ENCODE data around the gene SUPT6H.

DNA sequence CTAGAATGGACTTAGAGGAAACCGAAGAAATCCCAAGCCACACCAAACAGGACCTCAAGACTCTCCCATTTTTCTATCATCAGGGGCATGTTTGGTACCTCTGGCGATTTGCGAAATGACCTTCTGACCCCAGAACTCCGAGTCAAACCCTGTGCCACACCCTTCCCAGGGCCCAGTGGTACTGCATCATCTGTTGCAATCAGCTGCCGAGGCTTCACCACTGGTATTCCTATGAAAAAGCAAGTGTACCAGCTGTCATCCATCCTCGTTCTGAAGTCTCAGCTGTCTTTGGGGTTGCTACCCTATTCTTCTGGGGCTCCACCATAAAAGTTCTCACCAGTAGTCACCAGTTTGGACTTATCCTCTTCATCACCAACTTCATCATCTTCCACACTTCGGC lies 45.7 kb upstream of the SUPT6H start:
- TF ChIP-seq CTCF (tag by site-specific recombination; IDR thresholded peaks at IDR 0.05), result no peak
- no peak for TF ChIP-seq ZNF555 (tag by site-specific recombination; conservative IDR thresholded peaks at IDR 0.05)
- TF ChIP-seq KLF8 (tag by site-specific recombination; IDR thresholded peaks at IDR 0.05), result no peak
- TF ChIP-seq ZNF112 (tag by site-specific recombination; IDR thresholded peaks at IDR 0.05), result no peak
- TF ChIP-seq ZBTB21 (tag by site-specific recombination; IDR thresholded peaks at IDR 0.05), result no peak
- no peak for TF ChIP-seq ZNF768 (tag by site-specific recombination; IDR thresholded peaks at IDR 0.05)
- TF ChIP-seq TCF7L2 (IDR thresholded peaks at IDR 0.05; ENCODE audit: borderline replicate concordance, low read depth, low read length), result no peak
- TF ChIP-seq ZNF274 (IDR thresholded peaks at IDR 0.05; ENCODE audit: low read length), result no peak
- no peak for TF ChIP-seq ZNF274 (tag by site-specific recombination; IDR thresholded peaks at IDR 0.05; ENCODE audit: borderline replicate concordance)
- TF ChIP-seq, protein P1, sequence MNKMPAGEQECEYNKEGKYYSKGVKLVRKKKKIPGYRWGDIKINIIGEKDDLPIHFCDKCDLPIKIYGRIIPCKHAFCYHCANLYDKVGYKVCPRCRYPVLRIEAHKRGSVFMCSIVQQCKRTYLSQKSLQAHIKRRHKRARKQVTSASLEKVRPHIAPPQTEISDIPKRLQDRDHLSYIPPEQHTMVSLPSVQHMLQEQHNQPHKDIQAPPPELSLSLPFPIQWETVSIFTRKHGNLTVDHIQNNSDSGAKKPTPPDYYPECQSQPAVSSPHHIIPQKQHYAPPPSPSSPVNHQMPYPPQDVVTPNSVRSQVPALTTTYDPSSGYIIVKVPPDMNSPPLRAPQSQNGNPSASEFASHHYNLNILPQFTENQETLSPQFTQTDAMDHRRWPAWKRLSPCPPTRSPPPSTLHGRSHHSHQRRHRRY (tag by site-specific recombination; IDR thresholded peaks at IDR 0.05), result no peak
